Right ventricle myocardium superior (tissue), 1 donor: ENCODE data around the gene RET. TPM values are rescaled to one million over a fixed set of nuclear protein-coding genes. Genes with fewer than 3 reads are reported as not detected.

Experiments used
- ATAC-seq: fragments of 200-7000 bp; cut with Tn5 transposase; one replicate; pipeline ENCODE4 v1.9.1; 2020; ENCODE audit warnings: mild to moderate bottlenecking; ENCODE audit not compliant: poor library complexity
- DNase-seq: peaks from one replicate; pipeline ENCODE4 v3.0.0-alpha.2; 2020
- intact Hi-C: fragments of 100-400 bp; cut with DNase I; formaldehyde crosslinking; loops from one replicate; pipeline ENCODE4 v1.11.2; 2022
- total RNA-seq: library from RNA; stranded (reverse); fragmentation: NEBNext Ultra II Directional; extraction: Animal tissue kit (Norgen Biotek cat#: 25700); gene quantifications from one replicate; pipeline ENCODE4 v1.2.1, GENCODE V29; 2021
- donor health status: DM: no; HTN: yes; CAD: no; lungs with severe emphysema.

The RET gene
- total RNA-seq, 1 donor from 2014 or later = 6.6 TPM

DNA sequence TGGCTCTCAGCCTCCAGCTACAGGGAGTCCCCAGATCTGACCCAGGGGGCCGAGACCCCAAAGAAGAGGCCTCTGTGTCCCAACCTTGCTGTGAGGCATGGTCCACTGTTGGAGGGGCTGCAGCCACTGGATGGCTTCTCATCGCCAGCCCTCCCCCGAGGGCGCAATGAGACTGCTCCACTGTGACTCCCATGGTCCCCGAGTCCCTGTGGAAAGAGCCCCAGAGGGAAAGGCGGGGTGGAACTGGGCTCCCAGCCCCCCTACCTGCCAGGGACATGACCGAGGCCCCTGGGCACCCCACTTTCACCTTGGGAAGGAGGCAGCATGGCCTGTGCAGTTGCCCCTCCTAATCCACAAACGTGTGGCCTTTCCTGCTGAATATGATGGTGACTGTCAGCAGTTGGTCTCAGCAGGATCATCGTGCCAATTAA is 33.5 kb upstream of the RET start:
- DNase-seq = no peak
- ATAC-seq = no peak
- intact Hi-C loops = no loop called here

DNA sequence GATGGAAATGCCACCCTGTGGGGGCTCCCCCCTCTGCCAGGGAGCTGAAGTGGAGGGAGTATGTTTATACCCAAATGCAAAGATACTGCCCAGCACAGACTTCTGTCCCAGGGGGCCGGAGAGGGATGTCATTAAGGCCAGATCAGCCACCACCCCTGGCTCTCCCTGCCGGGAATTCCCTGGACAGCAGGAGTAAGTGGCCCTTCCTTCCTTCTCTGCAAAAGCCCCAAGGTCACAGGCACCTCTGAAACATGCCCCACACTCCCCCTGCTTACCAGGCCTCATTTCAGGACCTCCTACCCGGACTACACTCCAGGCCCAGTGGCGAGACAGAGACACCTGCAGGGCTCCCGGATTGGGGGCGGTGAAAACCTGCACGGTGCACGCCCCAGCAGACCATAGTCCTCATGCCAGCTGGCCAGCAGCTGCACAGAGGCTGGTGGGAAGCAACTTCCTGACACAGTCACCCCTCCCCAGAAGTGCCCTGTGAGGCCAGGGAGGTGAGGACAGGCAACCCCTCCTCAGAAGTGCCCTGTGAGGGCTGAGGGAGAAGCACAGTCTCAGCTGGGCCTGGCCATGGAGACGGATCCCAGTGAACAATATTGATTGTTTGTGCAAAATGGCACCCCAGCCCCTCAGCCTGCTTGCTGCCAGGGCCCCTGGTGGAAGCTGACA is 33.0 kb upstream of the RET start:
- intact Hi-C loops = no loop called here
- DNase-seq (no peak), ATAC-seq (no peak)

- peak; percentile 30 for DNase-seq
- ATAC-seq = no peak
These were observed 32.4 kb upstream of the RET start for GRCh38 chr10:43044448-43044921.

GRCh38 chr10:43044961-43045621 is 31.8 kb upstream of the RET start:
- no peak for DNase-seq
- ATAC-seq = no peak
- intact Hi-C loops = no loop called here

More at GRCh38 chr10:43044448-43044921, 32.4 kb upstream of the RET start:
- intact Hi-C loops = no loop called here

- intact Hi-C loops = no loop called here
- no peak for DNase-seq
These were observed 31.1 kb upstream of the RET start for GRCh38 chr10:43045631-43046287.

GRCh38 chr10:43046288-43046991 is 30.4 kb upstream of the RET start:
- DNase-seq = no peak
- intact Hi-C loops = no loop called here
- ATAC-seq = no peak

More at GRCh38 chr10:43045631-43046287, 31.1 kb upstream of the RET start:
- ATAC-seq = no peak

DNA sequence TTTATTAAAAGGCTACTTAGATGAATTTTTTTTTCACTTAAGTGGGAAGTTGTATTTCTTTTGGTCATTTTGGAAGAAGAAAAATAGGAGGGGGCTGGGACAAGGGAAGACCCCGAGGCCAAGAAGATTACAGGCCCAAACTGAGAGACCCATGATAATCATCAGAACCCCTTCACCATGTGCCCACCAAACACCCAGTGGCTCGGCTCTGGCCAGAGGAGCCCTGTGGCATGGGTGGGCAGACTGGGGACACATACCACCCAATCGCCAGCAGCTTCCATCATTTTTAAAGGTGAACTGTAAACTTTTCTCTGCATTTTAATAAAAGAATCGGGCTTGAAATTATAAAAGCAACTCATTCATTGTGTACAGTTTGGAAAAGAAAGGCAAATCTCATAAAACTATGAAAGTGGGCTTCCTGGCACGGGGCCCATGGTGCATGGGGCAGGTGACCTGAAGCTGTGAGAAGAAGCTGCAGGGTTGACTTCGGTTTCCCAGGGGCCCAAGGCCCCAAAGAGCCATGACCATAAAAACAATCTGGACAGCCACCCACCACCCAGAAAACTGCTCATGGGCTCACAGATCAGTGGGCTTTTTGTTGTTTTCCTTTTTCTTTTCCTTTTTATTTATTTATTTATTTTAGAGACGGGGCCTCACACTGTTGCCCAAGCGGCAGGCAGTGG is 29.4 kb upstream of the RET start:
- ATAC-seq (no peak), DNase-seq (no peak)
- intact Hi-C loops = no loop called here

- DNase-seq (no peak), ATAC-seq (no peak)
- intact Hi-C loops = no loop called here
These were observed 28.4 kb upstream of the RET start for GRCh38 chr10:43048301-43049051.

GRCh38 chr10:43049081-43049551 is 27.8 kb upstream of the RET start:
- intact Hi-C loops = no loop called here
- no peak for ATAC-seq
- DNase-seq = no peak

- DNase-seq = no peak
- intact Hi-C loops = no loop called here
- no peak for ATAC-seq
These were observed 26.9 kb upstream of the RET start for GRCh38 chr10:43050011-43050410.

DNA sequence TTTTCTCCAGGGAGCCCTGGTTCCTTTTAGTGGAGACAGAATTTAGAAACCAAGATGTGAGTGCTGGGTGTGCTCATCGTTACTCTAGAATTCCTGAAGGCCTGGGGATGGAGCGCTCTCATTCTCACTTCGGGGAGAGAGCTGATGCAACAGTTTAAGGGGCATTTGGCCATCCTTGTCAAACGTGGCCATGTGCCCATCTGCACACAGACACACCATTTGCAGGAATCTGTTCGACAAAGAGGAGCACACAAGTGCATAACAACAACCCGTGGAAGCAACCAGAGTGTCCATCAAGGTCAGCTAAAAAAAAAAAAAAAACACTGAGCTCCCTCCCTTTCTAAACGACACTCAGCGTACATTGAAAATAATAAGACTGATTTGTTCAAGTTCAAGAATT is 23.0 kb upstream of the RET start:
- intact Hi-C loops = no loop called here
- DNase-seq (no peak), ATAC-seq (no peak)

- DNase-seq (no peak), ATAC-seq (no peak)
- intact Hi-C loops = no loop called here
These were observed 22.3 kb upstream of the RET start for GRCh38 chr10:43054593-43054992.

GRCh38 chr10:43055217-43055616 is 21.7 kb upstream of the RET start:
- intact Hi-C loops = no loop called here
- DNase-seq (no peak), ATAC-seq (no peak)

GRCh38 chr10:43055991-43056567 is 20.8 kb upstream of the RET start:
- intact Hi-C loops = no loop called here

DNA sequence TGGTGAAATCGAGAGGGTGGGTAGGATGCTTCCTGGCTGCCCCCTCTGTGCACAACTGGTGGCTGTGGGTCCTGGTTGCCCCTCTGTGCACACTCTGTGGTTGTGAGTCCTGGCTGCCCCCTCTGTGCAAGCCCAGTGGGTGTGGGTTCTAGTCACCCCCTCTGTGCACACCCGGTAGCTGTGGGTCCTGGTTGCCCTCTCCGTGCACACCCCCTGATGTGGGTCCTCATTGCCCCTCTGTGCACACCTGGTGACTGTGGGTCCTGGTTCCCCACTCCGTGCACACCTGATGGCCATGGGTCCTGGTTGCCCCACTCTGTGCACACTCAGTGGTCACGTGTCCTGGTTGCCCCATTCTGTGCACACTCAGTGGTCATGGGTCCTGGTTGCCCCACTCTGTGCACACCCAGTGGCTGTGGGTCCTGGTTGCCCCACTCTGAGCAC is 20.3 kb upstream of the RET start:
- no peak for DNase-seq
- no peak for ATAC-seq
- intact Hi-C loops = no loop called here

More at GRCh38 chr10:43055991-43056567, 20.8 kb upstream of the RET start:
- peak; percentile 40 for DNase-seq
- no peak for ATAC-seq

- DNase-seq = no peak
- intact Hi-C loops = no loop called here
- no peak for ATAC-seq
These were observed 19.6 kb upstream of the RET start for GRCh38 chr10:43057231-43057711.

GRCh38 chr10:43057831-43058340 is 19.0 kb upstream of the RET start:
- ATAC-seq = no peak
- intact Hi-C loops = no loop called here
- no peak for DNase-seq
